Measurements from ENCODE around the gene INPP4B.
"Not testable (repeated sequence)": the region's sequence is repeated elsewhere in the genome, so short reads cannot be mapped to it uniquely, and the experiment has no call there.

The INPP4B gene

DNA sequence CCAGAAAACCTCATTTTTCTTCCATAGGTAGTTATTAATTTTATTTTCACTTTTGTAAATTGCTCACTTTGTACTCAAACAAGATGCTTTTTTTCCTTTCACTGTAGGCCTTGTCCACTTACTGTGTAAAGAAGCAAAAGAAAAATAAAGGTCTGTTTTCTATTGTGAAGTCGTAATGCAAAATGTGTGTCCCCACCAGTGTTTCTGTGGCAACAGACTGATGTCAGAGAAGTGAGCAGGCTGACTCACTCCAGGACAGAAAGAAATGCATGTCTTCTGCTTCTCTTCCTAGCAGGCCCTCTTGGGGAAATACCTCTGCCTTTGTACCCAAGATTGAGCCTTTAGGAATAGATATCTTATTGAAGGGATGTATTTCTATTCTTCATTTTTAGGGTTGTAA lies 30.3 kb downstream of the INPP4B start:
- DNase-seq (ENCODE audit: low read depth) = peak; percentile 70
- H3K4me3 ChIP-seq (ENCODE audit: low read length) = no peak overlapping the region
- TF ChIP-seq, protein P1, sequence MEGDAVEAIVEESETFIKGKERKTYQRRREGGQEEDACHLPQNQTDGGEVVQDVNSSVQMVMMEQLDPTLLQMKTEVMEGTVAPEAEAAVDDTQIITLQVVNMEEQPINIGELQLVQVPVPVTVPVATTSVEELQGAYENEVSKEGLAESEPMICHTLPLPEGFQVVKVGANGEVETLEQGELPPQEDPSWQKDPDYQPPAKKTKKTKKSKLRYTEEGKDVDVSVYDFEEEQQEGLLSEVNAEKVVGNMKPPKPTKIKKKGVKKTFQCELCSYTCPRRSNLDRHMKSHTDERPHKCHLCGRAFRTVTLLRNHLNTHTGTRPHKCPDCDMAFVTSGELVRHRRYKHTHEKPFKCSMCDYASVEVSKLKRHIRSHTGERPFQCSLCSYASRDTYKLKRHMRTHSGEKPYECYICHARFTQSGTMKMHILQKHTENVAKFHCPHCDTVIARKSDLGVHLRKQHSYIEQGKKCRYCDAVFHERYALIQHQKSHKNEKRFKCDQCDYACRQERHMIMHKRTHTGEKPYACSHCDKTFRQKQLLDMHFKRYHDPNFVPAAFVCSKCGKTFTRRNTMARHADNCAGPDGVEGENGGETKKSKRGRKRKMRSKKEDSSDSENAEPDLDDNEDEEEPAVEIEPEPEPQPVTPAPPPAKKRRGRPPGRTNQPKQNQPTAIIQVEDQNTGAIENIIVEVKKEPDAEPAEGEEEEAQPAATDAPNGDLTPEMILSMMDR (IDR thresholded peaks at IDR 0.05; ENCODE audit: insufficient read depth, low read depth, low read length, missing control alignments) = no peak

DNA sequence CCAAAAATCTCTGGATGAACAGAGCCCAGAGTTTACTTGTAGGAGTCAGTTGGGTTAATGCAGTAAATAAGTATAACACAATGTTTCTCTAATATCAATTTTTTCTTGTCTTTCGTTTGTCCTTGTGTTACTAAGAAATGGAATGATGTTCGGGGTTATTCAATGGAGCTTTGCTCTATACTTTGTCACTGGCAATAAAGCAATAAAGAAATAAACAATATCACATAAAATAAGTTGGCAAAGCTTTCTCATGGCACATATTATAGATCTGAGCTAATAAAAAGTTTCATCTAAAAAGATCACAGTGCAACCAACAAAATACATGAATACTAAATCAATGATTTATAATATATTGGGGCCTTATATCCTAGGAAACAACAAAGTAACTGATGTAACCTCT lies 32.7 kb downstream of the INPP4B start:
- no peak for DNase-seq (ENCODE audit: low read depth)
- TF ChIP-seq, protein P1 (IDR thresholded peaks at IDR 0.05; ENCODE audit: insufficient read depth, low read depth, low read length, missing control alignments) = no peak
- H3K4me3 ChIP-seq (ENCODE audit: low read length) = no peak overlapping the region

DNA sequence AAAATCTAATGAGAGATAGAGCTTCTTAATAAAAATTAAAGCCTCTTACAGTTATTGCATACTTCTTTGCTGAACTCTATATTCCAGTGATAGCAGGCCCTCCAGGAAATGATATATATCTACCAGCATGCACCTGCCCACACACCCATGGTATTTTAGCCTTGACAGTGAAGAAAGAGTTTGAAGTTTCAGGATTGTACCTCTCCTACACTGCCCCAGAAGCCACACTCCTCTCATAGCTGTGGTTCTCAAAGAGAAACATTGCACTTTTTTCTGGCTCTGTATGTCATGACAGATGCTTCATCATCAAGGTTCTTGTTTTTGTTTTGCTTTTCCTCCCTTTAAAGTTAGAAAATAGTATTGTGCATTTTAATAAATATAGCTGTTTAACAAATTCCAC lies 34.0 kb downstream of the INPP4B start:
- H3K4me3 ChIP-seq (ENCODE audit: low read length) = no peak overlapping the region
- TF ChIP-seq, protein P1 (IDR thresholded peaks at IDR 0.05; ENCODE audit: insufficient read depth, low read depth, low read length, missing control alignments) = no peak

DNA sequence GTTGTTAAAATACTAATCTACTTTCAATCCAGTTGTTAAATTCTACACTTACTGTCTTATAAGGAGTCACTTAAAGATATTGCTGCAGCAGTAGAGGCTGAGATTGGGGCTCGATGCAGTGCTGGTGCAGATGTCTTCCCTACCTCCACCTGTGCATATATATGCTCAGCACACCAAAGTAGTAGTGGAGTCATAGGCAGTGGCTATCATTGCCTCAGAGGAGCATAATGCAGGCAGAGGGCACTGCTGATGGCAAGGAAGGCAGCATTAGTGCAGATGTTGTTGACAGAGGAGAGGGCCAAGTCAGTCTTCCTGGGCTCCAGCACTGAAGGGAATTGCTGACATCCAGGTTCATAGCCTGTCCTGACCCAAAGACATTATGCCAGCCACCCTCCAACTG lies 35.1 kb downstream of the INPP4B start:
- TF ChIP-seq, protein P1 (IDR thresholded peaks at IDR 0.05; ENCODE audit: insufficient read depth, low read depth, low read length, missing control alignments) = no peak
- H3K4me3 ChIP-seq (ENCODE audit: low read length) = no peak overlapping the region
- no peak for DNase-seq (ENCODE audit: low read depth)

More for the DNA sequence above, 34.0 kb downstream of the INPP4B start:
- DNase-seq (ENCODE audit: low read depth) = no peak

DNA sequence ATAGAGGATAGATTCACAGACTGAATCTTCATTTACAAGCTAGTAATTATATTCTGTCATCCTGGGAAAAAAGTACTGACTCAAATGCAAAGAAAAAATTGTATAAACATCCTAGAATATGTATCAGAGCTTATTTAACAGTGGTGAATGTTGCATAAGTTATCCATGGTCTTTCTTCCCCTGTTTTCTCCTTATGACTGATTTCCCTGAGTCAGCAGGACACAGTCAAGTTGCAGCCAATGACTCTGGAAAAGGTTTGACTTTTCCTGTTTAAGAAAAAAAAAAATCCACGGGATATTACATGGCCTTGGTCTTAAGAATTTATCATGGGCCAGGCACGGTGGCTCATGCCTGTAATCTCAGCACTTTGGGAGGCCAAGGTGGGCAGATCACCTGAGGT lies 36.5 kb downstream of the INPP4B start:
- peak; percentile 4 for DNase-seq (ENCODE audit: low read depth)
- TF ChIP-seq, protein P1 (IDR thresholded peaks at IDR 0.05; ENCODE audit: insufficient read depth, low read depth, low read length, missing control alignments) = no peak
- H3K4me3 ChIP-seq (ENCODE audit: low read length) = no peak overlapping the region

DNA sequence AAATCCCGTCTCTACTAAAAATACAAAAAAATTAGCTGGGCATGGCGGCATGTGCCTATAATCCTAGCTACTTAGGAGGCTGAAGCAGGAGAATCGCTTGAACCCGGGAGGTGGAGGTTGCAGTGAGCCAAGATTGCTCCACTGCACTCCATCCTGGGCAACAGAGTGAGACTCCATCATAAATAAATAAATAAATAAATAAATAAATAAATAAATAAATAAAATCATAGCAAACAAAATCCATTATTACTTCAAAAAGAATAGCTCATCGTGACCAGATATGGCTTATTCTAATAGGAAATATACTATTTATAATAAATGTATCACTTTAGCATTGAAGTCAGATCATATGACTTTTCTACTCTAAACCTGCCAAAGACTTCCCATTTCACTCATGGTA lies 42.2 kb downstream of the INPP4B start:
- DNase-seq (ENCODE audit: low read depth); H3K4me3 ChIP-seq (ENCODE audit: low read length): not testable (repeated sequence)

DNA sequence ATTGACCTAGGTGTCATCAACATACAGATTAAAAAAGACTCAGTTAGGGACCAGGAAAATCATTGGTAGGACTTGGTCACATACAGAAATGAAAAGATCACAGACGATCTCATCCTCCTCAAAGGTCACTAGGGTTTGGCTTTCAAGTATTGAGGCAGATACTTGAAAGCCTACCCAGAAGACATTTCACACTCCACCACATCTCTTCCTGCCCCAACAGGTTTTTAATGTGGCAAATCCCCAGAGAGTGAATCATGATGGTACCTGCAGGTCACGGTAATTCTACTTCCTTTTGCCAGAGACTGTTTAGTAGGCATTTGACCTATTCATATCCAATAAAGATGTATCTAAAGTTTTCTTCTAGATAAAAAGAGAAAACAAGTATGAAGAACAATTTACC lies 44.1 kb downstream of the INPP4B start:
- TF ChIP-seq, protein P1 (IDR thresholded peaks at IDR 0.05; ENCODE audit: insufficient read depth, low read depth, low read length, missing control alignments) = no peak
- H3K4me3 ChIP-seq (ENCODE audit: low read length) = no peak overlapping the region
- DNase-seq (ENCODE audit: low read depth) = peak; percentile 94

DNA sequence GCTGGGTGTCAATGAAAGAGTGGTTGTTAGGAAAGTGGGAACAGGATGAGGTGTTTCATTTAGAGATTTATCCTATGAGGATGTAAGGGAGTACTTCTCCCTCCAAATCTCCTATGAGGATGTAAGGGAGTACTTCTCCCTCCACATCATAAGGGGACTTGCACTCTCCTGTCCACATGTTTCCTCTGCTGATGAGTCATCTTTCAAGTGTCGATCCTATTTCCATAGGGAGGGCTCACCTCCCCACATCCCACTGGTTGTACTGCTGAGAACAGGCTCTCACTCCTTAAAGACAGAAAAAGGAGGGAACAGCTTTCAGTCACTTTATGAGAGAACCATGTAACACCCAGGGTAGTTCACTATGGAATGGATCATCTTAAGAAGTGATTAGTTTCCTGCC lies 65.0 kb downstream of the INPP4B start:
- TF ChIP-seq, protein P1 (IDR thresholded peaks at IDR 0.05; ENCODE audit: insufficient read depth, low read depth, low read length, missing control alignments) = no peak
- DNase-seq (ENCODE audit: low read depth) = no peak
- H3K4me3 ChIP-seq (ENCODE audit: low read length) = no peak overlapping the region
